ENCODE measurements around the gene TGIF2.

GRCh38 chr20:36571564-36572504, 1.6 kb upstream of the TGIF2 start:
- TF ChIP-seq YY1 (tag by site-specific recombination; IDR thresholded peaks at IDR 0.05) = no peak
- TF ChIP-seq ZNF37A (tag by site-specific recombination; IDR thresholded peaks at IDR 0.05) = no peak
- no peak for TF ChIP-seq ZBTB11 (tag by site-specific recombination; conservative IDR thresholded peaks at IDR 0.05; ENCODE audit: low read depth)
